HepG2 (cell line): Measurements from ENCODE around the gene ROMO1. TPM values are rescaled to one million over a fixed set of nuclear protein-coding genes. Genes with fewer than 3 reads are reported as not detected.

Experiments used
- ARID3A ChIP-seq: IDR thresholded peaks from 2 replicates; pipeline ENCODE4 v1.6.1; 2012; ENCODE audit warnings: low read depth, low read length, improper control_type of control experiment
- CERS6 ChIP-seq: sonication (generic); formaldehyde crosslinking; IDR thresholded peaks from 2 replicates; pipeline ENCODE4 v1.5.0; 2020; ENCODE audit warnings: missing genetic modification reagents
- ETV5 ChIP-seq: IDR thresholded peaks from 2 replicates; pipeline ENCODE4 v1.6.1; 2018; ENCODE audit warnings: missing biosample characterization, missing genetic modification reagents, inconsistent platforms, borderline replicate concordance
- IRF1 ChIP-seq: sonication (generic); formaldehyde crosslinking; IDR thresholded peaks from 2 replicates; pipeline ENCODE4 v1.4.0; 2020; ENCODE audit warnings: low read depth, mild to moderate bottlenecking, missing genetic modification reagents
- MEF2D ChIP-seq: sonication (generic); formaldehyde crosslinking; IDR thresholded peaks from 2 replicates; pipeline ENCODE4 v1.5.1; 2020; ENCODE audit warnings: mild to moderate bottlenecking, missing genetic modification reagents
- PAX8 ChIP-seq: sonication (generic); formaldehyde crosslinking; IDR thresholded peaks from 2 replicates; pipeline ENCODE4 v1.8.0; 2022; ENCODE audit warnings: mild to moderate bottlenecking, missing genetic modification reagents, borderline replicate concordance
- POLR2AphosphoS5 ChIP-seq: IDR thresholded peaks from 2 replicates; pipeline ENCODE4 v1.6.1; 2012; ENCODE audit warnings: low read depth, low read length
- PTBP1 ChIP-seq: fragments of 200-400 bp; formaldehyde crosslinking; IDR thresholded peaks from 2 replicates; pipeline ENCODE4 v1.6.1; 2018; ENCODE audit warnings: low read length, low read depth; ENCODE audit not compliant: poor library complexity, severe bottlenecking
- SAFB2 ChIP-seq: sonication (generic); formaldehyde crosslinking; IDR thresholded peaks from 2 replicates; pipeline ENCODE4 v1.5.1; 2020; ENCODE audit warnings: missing genetic modification reagents, low read depth, mild to moderate bottlenecking, borderline replicate concordance
- TRIM24 ChIP-seq: sonication (generic); formaldehyde crosslinking; IDR thresholded peaks from 2 replicates; pipeline ENCODE4 v1.8.0; 2022; ENCODE audit warnings: mild to moderate bottlenecking, missing genetic modification reagents
- ZNF292 ChIP-seq: sonication (generic); formaldehyde crosslinking; IDR thresholded peaks from 2 replicates; pipeline ENCODE4 v1.8.1; 2022; ENCODE audit warnings: mild to moderate bottlenecking, low read depth, missing genetic modification reagents, borderline replicate concordance
- ZNF318 ChIP-seq: sonication (generic); formaldehyde crosslinking; IDR thresholded peaks from 2 replicates; pipeline ENCODE4 v1.4.0; 2020; ENCODE audit warnings: mild to moderate bottlenecking, missing genetic modification reagents
- ZNF691 ChIP-seq: sonication (generic); formaldehyde crosslinking; IDR thresholded peaks from 2 replicates; pipeline ENCODE4 v1.4.0; 2020; ENCODE audit warnings: missing genetic modification reagents, low read depth, mild to moderate bottlenecking, borderline replicate concordance
- ZNF761 ChIP-seq: sonication (generic); formaldehyde crosslinking; conservative IDR thresholded peaks from 2 replicates; pipeline ENCODE4 v1.4.0; 2020; ENCODE audit warnings: mild to moderate bottlenecking, missing genetic modification reagents
- polyA plus RNA-seq, 8 experiments: library from polyadenylated mRNA; depleted of rRNA in 3 of 8; stranded (reverse) in 7 of 8; unstranded in 1 of 8; fragments of >200 nt; fragmentation: Illumina TruSeq in 4 of 8; extraction: Trizol in 4 of 8; gene quantifications; 2 replicates each; pipeline versions ENCODE4 v1.2.1 to v1.2.3, GENCODE V29; 2011 to 2016; ENCODE audit warnings: low read depth in 4 of 8, missing spikeins in 1 of 8, mixed read lengths in 1 of 8; ENCODE audit not compliant: insufficient read depth in 1 of 8
- total RNA-seq, 5 experiments: library from RNA; depleted of rRNA; stranded (reverse); fragments of >200 nt; fragmentation: Illumina TruSeq; extraction: Trizol; gene quantifications; 2 replicates each; pipeline ENCODE4 v1.2.3, GENCODE V29; 2016; ENCODE audit warnings: low read depth in 1 of 5

The ROMO1 gene
- total and polyA plus RNA-seq, 2 of the 13 experiments (the other 11 are each of a cell fraction or from before 2014, with no cell fraction given): 636 to 755 TPM

- TF ChIP-seq ARID3A (0 out of 2 replicates have a peak, but pooled peaks have one; percentile 27), MEF2D (CRISPR knock-in tag) (peak; percentile 69; the same call in 1 of the 2 replicates), ETV5 (CRISPR knock-in tag) (no peak), CERS6 (CRISPR knock-in tag) (peak; percentile 47; the same call in 1 of the 2 replicates), PTBP1 (peak; percentile 60), SAFB2 (0 out of 2 replicates have a peak, but pooled peaks have one; percentile 11), POLR2AphosphoS5 (no peak), ZNF691 (CRISPR knock-in tag) (peak; percentile 14; the same call in 1 of the 2 replicates), IRF1 (CRISPR knock-in tag) (peak; percentile 84), TRIM24 (CRISPR knock-in tag) (no peak), ZNF761 (CRISPR knock-in tag) (0 out of 2 replicates have a peak, but pooled peaks have one; percentile 1), ZNF292 (CRISPR knock-in tag) (peak; percentile 14; the same call in 1 of the 2 replicates), ZNF318 (CRISPR knock-in tag) (peak; percentile 95; the same call in 1 of the 2 replicates), PAX8 (CRISPR knock-in tag) (0 out of 2 replicates have a peak, but pooled peaks have one; percentile 41)
Measured at GRCh38 chr20:35698298-35699126, 693 bp upstream of the ROMO1 start (continued).
